ENCODE measurements around the gene METTL16.

The METTL16 gene

DNA sequence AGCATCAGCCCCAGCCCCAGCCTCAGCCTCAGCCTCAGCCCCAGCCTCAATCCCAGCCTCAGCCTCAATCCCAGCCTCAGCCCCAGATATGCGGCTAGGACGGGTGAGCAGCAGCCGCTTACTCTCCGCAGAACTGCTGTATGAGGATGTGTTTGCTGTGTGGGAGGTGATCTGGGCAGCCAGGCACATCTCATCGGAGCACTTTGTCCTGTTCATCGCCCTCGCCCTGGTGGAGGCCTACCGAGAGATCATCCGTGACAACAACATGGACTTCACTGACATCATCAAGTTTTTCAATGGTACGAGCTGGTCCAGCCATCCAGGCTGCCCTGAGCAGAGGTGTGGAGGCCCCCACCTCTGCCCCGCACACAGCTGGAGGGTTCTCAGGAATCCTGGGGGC lies 132.8 kb downstream of the METTL16 start:
- no peak for DNase-seq

DNA sequence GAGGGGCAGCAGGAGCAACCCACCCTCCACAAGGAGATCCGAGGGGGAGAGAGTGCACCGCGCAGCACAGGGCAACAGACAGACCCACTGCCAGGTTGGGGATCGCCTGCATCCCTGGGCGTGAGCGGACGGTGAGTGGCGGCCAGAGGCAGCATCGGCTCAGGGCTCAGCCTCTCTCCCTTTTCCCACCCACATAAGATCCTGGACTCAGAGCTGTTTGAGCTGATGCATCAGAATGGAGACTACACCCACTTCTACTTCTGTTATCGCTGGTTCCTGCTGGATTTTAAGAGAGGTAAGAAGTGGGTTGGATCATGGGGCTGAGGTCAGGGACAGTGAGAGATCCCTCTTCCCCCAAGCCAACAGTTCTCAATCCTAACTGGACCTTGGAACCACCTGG lies 134.0 kb downstream of the METTL16 start:
- DNase-seq, result no peak

DNA sequence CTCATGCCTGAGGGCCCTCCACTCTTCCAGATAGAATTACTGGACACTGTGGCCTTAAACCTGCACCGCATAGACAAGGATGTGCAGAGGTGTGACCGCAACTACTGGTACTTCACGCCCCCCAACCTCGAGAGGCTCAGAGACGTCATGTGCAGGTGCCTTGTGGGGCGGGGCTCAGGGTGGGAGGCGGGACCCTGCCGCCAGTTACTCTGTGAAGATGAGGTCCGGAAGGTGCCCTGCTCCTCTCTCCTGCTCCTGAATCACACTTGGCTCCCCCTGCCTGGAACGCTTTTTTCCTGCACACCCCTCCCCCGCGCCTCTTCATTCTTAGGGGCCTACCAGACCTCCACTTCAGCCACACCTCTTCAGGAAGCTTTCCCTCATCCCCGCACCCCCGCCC lies 135.6 kb downstream of the METTL16 start:
- no peak for DNase-seq

DNA sequence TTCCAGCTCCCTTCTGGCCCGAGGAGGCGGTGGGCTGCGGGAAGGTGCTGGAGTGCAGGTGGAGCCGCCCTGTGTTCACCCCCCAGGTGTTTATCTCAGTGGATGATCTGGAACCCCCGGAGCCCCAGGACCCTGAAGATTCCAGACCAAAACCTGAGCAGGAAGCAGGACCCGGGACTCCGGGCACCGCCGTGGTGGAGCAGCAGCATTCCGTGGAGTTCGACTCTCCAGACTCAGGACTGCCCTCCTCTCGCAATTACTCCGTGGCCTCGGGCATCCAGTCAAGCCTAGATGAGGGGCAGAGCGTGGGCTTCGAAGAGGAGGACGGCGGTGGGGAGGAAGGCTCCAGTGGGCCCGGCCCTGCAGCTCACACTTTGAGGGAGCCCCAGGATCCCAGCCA lies 136.3 kb downstream of the METTL16 start:
- no peak for DNase-seq

DNA sequence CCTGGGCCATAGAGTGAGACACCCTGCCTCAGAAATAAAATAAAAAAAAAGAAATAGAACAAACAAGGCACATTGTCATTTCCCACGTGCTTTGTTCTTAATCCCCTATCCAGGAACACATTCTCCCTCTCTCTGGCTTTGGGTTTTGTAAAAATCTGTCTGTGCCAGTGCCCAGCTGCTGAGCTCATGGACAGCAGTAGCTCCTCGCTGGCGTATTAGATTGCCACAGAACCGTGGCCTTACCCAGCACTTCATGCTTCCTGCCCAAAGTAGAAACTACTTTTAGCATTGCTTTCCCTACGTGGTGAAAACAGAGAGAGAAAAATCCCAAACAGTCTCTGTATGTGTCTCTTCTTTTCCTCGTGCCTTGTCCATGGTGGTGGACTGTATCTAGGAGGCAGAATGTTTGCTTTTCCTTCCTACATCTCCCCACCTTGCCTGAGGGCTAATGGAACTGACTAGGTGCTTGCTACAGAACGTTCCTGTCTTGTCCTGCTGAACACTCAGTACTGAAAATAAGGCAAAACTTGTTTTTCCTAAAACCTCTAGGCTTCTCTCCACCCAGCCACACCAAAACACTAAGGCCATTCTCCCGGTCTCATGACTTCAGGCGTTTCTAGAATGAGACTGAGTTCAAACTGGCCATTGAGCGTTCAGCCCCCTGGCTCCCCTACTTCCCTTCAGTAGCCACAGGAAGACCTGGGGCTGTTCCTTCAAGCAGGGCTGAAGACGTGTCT lies 137.0 kb downstream of the METTL16 start:
- no peak for DNase-seq

DNA sequence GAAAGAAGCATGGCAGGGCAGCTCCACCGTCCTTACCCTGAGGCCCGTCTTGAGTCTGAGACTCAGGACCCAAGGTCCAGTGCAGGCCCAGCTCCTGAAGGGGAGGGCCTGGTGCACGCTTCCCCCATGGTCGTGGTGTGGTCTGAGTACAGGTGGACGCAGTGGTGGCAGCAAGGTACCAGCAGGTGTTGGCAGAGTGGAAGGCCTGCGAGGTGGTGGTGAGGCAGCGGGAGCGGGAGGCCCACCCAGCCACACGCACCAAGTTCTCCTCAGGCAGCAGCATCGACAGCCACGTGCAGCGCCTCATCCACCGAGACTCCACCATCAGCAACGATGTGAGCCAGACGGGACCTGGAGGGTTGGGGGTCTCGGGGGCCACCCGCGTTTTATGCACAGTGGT lies 138.5 kb downstream of the METTL16 start:
- no peak for DNase-seq

DNA sequence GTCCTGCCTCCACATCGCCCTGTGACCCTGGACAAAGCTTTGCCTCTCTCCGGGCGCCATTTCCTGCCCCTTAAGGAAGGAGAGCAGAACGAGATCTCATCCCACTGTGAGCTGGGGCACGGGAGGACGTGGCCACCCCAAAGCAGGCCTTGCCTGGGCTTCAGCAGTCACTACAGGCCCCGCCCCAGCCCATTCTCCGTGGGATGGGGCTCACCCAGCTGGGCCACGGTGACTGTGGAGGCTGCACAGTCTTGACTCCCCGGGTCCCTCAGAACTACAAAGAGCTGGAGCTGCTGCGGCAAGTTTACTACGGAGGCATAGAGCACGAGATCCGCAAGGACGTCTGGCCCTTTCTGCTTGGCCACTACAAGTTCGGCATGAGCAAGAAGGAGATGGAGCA lies 139.0 kb downstream of the METTL16 start:
- DNase-seq, result no peak

DNA sequence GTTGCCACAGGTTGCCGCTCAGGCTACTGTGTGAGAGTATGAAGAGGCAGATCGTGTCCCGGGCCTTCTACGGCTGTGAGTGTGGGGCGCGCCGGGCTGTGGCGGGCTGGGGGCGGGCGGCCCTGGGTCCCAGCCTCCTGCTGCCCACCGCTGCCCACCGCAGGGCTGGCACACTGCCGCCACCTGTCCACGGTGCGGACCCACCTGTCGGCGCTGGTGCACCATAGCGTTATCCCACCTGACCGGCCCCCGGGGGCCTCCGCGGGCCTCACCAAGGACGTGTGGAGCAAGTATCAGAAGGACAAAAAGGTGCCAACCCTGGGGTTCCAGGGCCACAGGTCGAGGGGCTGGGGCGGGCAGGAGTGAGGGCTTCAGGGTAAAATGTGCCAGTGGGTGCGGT lies 139.5 kb downstream of the METTL16 start:
- no peak for DNase-seq

DNA sequence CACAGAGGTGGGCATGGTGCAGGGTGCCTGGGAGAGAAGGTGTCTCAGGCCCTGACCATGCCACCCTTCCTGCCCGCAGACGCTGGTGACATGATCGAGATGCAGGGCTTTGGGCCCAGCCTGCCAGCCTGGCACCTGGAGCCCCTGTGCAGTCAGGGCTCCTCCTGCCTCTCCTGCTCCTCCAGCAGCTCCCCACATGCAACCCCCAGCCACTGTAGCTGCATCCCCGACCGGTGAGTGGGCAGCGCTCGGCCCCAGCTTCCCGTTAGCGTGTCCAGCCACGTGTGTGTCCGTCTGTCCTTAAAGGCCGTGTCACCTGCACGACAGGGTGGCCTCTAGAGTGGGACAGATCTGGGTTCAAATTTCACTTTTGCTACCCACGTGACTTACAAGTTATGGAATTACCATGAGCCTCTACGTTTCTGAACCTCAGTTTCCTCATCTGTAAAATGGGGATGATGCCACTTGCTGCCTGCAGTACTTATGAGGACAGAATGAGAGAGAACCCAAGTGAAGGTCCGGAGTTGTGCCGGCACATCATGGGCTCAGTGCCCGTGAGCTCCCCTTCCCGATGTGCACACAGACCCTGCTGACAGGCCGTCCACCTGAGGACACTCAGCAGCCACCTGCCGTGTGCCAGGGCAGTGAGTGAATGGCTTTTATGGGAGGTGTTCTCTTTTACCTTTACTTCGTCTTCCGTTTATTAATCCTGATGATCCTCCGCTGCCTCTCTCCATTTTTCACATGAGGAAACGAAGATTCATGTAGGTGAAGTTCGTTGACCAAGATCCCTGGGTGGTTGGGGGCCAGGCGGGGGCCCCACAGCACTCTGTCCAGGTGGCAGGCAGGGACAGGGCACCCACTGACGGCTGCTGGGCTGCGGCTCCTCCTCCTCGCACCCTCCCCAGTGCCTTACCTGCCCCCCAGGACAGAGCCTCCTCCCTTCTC lies 140.2 kb downstream of the METTL16 start:
- no peak for DNase-seq

DNA sequence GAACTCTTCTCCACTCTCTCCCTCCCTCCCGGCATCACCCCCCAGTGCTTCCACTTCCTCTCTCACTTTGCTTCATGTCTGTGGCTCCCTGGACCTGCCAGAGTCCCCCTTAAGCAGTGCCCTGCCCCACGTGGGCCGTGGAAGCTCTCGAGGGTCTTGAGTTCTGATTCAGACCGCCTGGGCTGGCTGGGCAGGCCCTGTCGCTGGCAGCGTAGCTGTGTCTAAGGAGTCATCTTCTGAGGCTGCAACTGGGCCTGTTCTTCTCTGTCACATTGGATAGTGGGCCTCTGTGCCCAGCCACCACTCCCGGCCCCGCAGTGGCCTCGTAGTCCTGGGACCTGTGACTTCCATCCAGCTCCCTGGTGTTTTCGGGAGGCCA lies 141.5 kb downstream of the METTL16 start:
- no peak for DNase-seq

DNA sequence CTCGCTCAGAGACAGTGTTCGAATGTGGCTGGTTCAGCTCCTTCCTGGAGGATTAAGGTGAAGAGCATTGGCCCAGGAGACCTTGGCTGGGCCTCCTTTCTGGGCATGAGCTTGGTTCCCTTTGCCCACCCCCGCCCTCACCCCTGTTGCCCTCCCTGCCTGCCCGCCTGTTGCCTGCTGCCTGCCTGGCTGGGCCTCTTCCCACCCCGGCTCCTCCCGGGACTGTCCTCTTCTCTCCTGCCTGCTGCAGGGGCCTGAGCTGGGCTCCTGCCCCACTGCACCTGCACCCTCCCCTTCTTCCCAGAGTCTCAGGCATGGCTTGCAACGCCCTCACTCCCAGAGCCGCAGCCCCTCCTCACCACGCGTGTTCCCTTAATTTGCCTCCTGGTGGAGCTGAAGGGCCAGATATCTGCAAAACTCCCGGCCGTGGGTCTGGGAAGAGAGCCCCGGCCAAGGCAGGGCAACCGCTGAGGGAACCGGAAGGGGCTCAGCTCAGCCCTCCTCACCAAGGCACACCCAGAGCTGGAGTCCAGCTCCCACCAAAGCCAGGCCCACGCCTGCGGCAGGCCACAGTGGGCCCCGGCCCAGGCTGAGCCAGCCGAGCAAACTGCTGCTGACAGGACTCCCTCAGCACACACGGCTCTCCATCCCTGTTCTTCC lies 142.0 kb downstream of the METTL16 start:
- no peak for DNase-seq

DNA sequence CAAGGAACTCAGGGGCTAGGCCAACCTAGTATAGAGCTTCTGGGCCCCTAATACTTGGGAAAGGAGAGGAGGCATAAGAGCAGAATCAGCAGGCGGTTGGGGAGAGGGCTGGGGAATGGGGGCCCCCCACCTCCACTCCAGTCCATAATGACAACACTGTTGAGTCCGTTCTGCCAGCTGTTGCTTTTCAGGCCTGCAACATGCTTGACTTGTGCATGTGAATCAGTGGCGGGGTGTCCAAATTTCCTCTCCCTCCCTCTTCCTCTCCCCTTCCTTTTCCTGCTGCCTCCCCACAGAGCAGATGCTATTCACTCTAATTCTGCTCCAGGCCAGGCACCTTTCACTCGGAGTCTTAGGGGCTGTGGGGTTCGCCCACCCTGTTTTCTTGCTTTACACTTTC lies 142.6 kb downstream of the METTL16 start:
- DNase-seq, result no peak

DNA sequence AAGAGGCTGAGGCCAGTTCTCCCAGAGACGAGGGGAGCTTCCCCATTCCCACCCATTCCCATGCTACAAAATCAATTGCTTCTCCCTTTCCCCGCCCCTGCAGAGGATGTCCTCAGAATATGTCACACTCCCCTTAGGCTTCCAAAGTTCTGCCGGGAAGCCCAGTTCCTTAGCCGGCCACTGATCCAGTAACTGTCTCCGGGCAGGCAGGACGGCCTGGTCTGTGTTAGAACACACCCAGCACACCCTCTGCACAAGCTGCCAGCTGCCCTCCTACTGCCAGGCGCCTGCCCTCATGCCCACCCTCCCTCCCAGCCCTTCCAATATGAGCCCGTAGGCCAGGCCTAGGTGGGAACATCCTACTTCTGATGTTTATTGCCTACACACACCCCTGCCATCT lies 143.3 kb downstream of the METTL16 start:
- DNase-seq, result no peak

DNA sequence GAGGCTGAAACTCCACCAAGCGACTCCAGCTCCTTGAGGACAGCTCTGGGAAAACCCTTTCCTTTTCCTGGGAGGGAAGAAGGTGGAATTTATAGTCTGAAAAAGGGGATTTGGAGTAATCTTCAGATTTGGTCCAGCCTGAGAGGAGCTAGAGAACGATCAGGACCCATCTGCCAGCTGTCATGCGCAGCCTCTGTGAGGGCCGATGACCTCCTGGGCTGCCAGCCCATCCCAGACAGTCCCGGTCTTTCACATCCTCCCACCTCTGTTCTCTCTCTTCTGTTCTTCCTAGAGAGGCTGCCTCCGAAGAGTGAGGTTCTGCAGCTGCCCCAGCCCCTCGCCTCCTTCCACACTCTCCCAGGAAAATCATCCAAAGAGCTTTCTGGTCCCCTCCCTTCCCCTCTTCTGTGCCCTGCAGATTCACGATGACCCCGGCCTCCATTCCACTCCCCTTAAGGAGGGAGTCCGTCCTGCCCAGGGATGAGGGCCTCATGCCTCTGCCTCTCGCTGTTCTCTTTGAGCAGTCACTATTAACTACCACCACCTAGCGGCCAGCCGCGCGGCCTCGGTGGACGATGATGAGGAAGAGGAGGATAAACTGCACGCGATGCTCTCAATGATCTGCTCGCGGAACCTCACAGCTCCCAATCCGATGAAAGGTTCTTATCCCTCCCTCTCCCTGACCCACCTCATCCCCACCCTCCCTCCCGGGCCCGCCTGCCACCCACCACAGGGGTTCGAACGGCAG lies 144.8 kb downstream of the METTL16 start:
- DNase-seq, result no peak
